IgD-negative memory B cell (primary cell): Measurements from ENCODE around the gene AAR2. TPM values are rescaled to one million over a fixed set of nuclear protein-coding genes. Genes with fewer than 3 reads are reported as not detected.

ENCODE experiments used
- H3K27ac Mint-ChIP-seq, 3 donors: one replicate each; pipeline ENCODE4 v1.8.0; 2020 to 2022; ENCODE audit warnings: mild to moderate bottlenecking in 3 of 3, mixed read lengths in 3 of 3, moderate library complexity in 1 of 3
- H3K27me3 Mint-ChIP-seq: one replicate; pipeline ENCODE4 v1.8.0; 2021; ENCODE audit warnings: mixed read lengths
- H3K36me3 Mint-ChIP-seq: one replicate; pipeline ENCODE4 v1.8.0; 2020; ENCODE audit warnings: mild to moderate bottlenecking, mixed read lengths
- H3K4me1 Mint-ChIP-seq, 3 donors: one replicate each; pipeline ENCODE4 v1.8.0; 2020 to 2022; ENCODE audit warnings: mixed read lengths in 3 of 3, mild to moderate bottlenecking in 1 of 3
- H3K4me3 Mint-ChIP-seq, 4 donors: one replicate each; pipeline ENCODE4 v1.8.0; 2020 to 2022; ENCODE audit warnings: mild to moderate bottlenecking in 4 of 4, mixed read lengths in 4 of 4, moderate library complexity in 3 of 4
- H3K9me3 Mint-ChIP-seq, 3 donors: one replicate each; pipeline ENCODE4 v1.8.0; 2020 to 2021; ENCODE audit warnings: mixed read lengths in 3 of 3, mild to moderate bottlenecking in 1 of 3
- polyA plus RNA-seq: library from polyadenylated mRNA; unstranded; fragments of 300-500 nt; fragmentation: Illumina TruSeq; gene quantifications from one replicate; pipeline ENCODE4 v1.2.3, GENCODE V29; 2021

The AAR2 gene
- polyA plus RNA-seq, 1 donor from 2014 or later, result 30.8 TPM

DNA sequence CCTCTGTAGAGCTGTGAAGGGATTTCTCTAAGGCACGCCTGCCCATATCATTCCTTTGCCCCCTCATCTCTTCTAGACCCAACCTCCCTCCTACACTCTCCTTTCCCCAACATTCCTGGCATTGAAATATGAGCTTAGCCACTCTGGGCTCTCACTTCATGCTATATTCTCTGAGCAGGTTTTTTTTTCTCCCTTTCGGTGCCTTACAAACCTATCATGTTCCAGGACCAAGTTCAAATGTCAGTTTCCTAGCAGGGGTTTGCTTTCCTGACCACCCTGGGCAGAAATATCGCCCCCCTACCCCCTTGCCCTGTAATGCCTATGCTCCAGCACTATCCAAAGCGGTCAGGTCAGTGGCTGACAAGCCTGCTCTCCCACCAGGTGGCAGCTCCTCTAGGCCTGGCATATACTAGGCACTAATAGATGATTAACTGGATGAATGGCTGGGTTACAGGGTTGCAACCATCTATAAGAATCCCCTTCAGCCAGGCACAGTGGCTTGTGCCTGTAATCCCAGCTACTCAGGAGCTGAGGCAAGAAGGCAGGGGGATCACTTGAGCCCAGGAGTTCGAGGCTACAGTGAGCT, 25.7 kb upstream of the AAR2 start:
- Mint-ChIP-seq H3K27ac (no peak overlapping the region), H3K27me3 (peaks cover 8% of the 10 kb centered on the region), H3K4me3 (no peak overlapping the region), H3K9me3 (no peaks in the 10 kb centered on the region), H3K36me3 (no peaks in the 10 kb centered on the region), H3K4me1 (no peaks in the 10 kb centered on the region)

DNA sequence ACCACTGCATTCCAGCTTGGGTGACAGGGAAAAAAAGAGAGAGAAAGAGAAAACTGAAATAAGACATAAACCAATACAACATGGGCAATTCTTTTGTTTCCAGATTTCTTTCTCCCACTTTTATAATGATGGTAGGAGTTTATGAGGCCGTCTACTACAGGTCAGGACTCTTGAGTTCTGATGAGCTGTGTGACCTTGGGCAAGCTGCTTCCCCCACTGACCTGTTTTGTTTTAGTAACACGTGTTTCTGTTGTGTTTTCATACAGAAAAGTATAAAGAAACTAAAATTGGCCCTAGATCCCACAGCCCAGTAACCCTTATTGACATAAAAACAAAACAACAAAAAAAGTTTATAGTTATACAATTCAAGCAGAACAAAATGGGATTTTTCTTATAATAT, 22.9 kb upstream of the AAR2 start:
- no peaks in the 10 kb centered on the region for H3K9me3 Mint-ChIP-seq
- H3K4me3 Mint-ChIP-seq, result no peak overlapping the region
- peaks cover 3% of the 10 kb centered on the region for H3K27me3 Mint-ChIP-seq
- no peaks in the 10 kb centered on the region for H3K36me3 Mint-ChIP-seq
- no peak overlapping the region for H3K27ac Mint-ChIP-seq
- H3K4me1 Mint-ChIP-seq, result peaks cover 0 to 2% (median under 1%) of the 10 kb centered on the region in 3 donors

DNA sequence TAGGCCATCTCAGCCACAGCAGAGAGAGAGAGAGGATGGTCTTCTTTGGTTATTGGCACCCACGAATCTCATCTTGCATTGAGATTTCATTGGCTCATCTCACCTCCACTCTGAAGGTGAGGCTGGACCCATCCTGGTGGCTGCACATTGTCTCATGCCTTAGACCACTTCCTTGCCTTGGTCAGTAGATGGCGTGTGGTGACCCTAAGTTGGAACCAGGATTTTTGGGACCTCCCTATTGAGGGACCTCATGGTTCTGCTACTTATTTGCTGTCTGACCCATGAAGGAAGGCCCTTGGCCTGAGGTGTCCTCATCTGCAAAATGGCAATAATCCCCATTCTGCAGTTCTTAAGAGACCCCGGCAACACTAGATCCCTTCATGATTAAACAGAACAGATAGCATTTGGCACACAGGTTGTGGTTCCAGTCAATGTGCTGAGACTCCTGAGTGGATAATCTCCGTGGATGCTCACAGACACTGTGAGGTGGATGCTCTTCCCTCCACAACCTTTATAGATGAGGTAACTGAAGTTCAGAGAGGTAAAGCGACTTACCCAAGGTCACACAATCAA, 21.5 kb upstream of the AAR2 start:
- no peaks in the 10 kb centered on the region for H3K36me3 Mint-ChIP-seq
- no peak overlapping the region for H3K4me3 Mint-ChIP-seq
- no peaks in the 10 kb centered on the region for H3K27me3 Mint-ChIP-seq
- no peaks in the 10 kb centered on the region for H3K9me3 Mint-ChIP-seq
- H3K4me1 Mint-ChIP-seq, result peaks cover 0 to 2% (median 2%) of the 10 kb centered on the region in 3 donors
- peak overlapping the region in 1 of 3 donors; percentile 39 for H3K27ac Mint-ChIP-seq

DNA sequence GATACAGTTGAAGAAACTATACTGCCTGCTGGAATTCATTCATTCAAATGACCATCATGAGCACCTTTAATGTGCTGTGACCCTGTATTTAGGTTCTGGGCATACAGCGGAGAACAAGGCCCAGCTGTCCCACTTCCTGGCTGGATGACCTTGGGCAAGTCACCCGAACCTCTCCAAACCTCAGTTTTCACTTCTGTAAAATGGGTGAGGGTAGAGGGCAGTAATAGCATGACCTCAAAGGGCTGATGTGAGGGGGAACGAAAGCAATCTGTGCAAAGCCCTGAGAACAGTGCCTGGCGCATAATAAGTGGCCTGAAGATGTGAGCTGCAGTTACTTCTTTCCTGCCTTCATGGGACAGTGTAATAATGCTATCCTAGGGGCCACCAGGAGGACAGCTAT, 20.5 kb upstream of the AAR2 start:
- Mint-ChIP-seq H3K27me3 (no peaks in the 10 kb centered on the region), H3K36me3 (no peaks in the 10 kb centered on the region), H3K4me1 (peaks cover 0 to 2% (median 2%) of the 10 kb centered on the region in 3 donors), H3K4me3 (no peak overlapping the region), H3K9me3 (no peaks in the 10 kb centered on the region), H3K27ac (peak overlapping the region in 1 of 3 donors; percentile 2)

DNA sequence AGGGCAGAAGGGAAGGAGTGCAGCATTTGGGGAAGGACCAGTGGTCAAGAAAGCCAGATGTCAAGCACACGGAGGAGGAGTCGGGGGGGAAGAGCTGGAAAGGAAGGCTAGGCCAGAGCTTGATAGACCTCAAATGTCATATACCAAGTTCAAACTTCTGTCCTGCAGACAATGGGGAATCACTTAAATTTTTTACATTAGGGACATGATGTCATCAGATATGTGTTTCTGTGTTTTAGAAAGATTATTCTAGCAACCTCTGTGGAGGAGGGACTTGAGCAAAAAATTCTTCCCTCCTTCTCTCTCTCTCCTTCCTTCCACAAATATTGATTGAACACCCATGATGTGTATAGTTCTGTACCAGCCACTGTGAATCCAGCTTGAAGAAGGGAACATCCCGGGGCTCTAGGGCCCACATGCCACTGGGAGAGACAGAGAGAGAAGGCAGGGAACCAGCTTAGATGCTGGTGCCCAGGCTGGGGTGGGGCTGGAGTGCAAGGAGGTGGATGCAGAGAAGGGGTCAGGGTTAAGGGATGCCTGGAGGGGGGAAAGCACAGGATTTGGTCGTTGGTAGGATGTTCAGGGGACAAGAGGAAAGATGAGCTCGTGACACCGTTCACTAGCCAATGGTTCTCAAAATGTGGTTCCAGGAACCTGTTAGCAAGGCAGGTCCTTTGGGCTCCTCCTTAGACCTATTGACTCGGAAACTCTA, 19.8 kb upstream of the AAR2 start:
- Mint-ChIP-seq H3K36me3 (no peaks in the 10 kb centered on the region), H3K4me3 (no peak overlapping the region), H3K9me3 (no peaks in the 10 kb centered on the region), H3K4me1 (peaks cover 0 to 2% (median 2%) of the 10 kb centered on the region in 3 donors), H3K27ac (no peak overlapping the region), H3K27me3 (no peaks in the 10 kb centered on the region)

DNA sequence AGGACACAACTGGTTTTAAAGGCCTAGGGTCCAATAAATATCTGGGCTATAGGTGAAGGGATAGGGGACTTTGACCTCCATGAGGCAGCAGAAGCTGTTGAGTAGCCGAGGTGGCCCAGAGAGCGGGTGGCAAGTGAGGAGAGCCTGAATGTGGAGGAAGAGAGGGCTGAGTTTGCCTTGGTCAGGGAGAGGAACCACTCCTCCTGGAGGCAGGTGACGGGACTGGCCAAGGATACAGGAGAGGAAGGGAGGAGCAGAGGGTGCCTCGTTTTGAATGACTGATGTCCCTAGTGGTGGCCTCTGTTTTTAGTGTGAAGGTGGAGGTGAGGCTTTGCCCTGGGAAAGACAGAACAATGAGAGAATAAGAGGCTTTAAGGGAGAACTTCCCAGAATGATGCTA, 19.1 kb upstream of the AAR2 start:
- Mint-ChIP-seq H3K4me1 (peaks cover 0 to 2% (median 2%) of the 10 kb centered on the region in 3 donors), H3K9me3 (no peaks in the 10 kb centered on the region), H3K36me3 (no peaks in the 10 kb centered on the region), H3K4me3 (no peak overlapping the region), H3K27ac (no peak overlapping the region), H3K27me3 (no peaks in the 10 kb centered on the region)

DNA sequence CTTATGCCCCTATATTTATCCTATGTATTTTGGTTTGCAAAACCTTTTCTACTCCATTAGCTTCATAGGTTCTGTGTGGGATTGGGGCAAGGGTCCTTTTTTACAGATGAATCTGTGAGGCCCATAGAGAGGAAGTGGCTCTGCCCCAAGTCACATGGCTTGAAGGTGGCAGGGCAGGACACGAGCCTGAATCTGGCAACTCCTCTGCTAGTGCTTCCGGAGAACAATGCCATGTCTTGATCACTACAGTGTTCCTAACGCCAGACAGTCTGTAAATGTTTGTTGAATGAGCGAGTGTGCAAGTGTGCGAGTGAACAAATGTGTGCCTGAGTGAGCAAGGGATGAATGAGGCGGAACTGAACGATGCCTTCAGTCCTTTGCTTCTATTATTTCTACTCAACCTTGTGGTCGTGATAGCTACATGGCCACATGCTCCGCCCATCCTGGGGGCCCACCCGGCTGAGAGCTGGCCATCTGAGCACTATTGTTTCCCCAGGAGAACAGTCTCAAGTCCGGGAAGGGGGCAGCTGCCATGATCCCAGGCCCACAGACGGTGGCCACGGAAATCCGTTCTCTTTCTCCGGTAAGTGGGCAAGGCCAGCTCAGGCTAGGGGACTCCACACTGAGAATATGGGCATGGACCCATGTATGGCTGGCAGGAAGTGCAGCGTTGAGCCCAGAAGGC, 17.8 kb upstream of the AAR2 start:
- no peak overlapping the region for H3K27ac Mint-ChIP-seq
- H3K4me3 Mint-ChIP-seq, result no peak overlapping the region
- no peaks in the 10 kb centered on the region for H3K27me3 Mint-ChIP-seq
- no peaks in the 10 kb centered on the region for H3K9me3 Mint-ChIP-seq
- H3K4me1 Mint-ChIP-seq, result peaks cover 0 to 2% (median 2%) of the 10 kb centered on the region in 3 donors
- H3K36me3 Mint-ChIP-seq, result no peaks in the 10 kb centered on the region

DNA sequence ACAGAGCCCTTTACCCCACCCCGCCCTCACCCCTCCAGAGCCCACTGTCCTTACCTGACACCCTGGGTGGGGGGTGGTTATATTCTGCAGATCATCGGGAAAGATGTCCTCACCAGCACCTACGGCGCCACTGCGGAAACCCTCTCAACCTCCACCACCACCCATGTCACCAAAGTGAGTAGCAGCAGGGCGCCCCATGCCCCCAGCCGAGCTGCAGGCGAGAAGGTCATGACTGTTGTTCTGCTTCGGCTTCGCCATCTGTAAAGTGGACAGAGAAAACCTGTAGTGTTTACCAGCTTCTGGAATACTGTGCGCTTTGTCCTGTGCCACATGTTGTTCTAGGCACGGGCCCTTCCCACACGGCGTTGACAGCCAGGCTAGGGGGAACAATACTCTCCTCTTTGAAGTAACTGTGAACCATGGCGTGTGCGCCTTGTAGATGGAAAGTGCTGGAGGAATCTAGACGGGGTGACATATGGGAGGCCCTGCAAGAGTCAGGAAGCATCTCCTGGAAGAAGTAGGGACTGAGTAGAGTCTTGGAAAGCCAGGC, 16.5 kb upstream of the AAR2 start:
- H3K4me3 Mint-ChIP-seq, result no peak overlapping the region
- H3K4me1 Mint-ChIP-seq, result peaks cover 0 to 2% (median 2%) of the 10 kb centered on the region in 3 donors
- no peaks in the 10 kb centered on the region for H3K27me3 Mint-ChIP-seq
- H3K27ac Mint-ChIP-seq, result no peak overlapping the region
- H3K9me3 Mint-ChIP-seq, result no peaks in the 10 kb centered on the region
- no peaks in the 10 kb centered on the region for H3K36me3 Mint-ChIP-seq

DNA sequence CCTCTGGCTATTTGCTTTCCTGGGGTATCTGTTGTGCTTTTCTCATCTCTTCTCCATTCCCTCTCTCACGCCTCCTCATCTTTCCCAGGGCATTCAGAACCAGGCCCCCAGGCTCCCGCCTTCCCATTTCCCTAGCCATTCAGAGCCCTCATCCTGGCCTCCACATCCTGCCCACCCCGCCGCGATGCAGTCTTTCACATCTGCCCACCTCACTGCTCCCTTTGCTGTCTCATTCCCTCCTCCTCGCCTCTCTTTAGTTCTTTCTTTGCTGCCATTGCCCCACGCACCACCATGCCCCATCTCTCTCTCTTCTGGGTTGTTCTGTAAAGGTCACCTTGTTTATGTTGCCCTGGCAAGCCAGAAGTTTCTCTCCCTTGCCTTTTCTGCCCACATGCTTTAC, 10.6 kb upstream of the AAR2 start:
- Mint-ChIP-seq H3K9me3 (no peaks in the 10 kb centered on the region), H3K36me3 (no peaks in the 10 kb centered on the region), H3K27me3 (peaks cover 10% of the 10 kb centered on the region), H3K4me3 (no peak overlapping the region), H3K4me1 (no peaks in the 10 kb centered on the region), H3K27ac (no peak overlapping the region)

DNA sequence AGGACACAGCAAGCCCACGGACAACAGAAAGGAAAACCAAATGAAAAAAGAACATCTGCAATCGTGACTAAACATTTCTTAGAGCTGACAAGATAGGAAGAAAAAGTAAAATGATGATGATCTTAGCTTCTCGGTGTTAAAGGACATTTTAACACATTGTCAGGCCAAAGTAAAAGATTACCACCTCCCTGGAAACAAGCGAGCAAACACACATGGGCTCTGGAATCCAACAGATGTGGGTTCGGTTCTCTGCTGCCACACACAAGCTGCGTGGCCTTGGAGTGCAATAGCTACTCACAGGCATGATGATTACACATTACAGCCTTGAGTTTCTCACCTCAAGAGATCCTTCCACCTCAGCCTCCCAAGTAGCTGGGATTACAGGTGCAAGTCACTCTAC, 7.5 kb upstream of the AAR2 start:
- Mint-ChIP-seq H3K4me1 (no peaks in the 10 kb centered on the region), H3K27me3 (peaks cover 11% of the 10 kb centered on the region), H3K36me3 (no peaks in the 10 kb centered on the region), H3K4me3 (no peak overlapping the region), H3K9me3 (no peaks in the 10 kb centered on the region), H3K27ac (no peak overlapping the region)

DNA sequence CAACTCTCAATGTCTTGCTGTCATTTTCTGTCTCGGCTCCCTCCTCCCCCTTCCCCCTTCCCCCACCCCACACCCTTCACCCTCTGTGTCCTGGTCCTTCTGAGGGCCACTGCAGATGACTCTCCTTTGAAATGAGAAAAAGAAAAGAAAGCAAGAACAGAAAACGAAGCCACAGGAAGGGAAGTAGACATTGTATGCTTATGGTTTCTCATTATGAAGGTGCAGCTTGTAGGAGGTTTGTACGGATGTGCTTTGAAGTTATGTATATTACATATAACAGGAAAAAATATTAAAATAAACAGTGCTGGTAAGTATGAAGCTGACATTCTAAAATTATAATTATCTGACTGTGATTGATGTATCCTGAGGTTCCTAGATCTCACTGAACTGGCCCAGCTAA, 6.3 kb upstream of the AAR2 start:
- H3K9me3 Mint-ChIP-seq, result no peaks in the 10 kb centered on the region
- no peaks in the 10 kb centered on the region for H3K4me1 Mint-ChIP-seq
- H3K27ac Mint-ChIP-seq, result no peak overlapping the region
- H3K36me3 Mint-ChIP-seq, result no peaks in the 10 kb centered on the region
- peaks cover 10% of the 10 kb centered on the region for H3K27me3 Mint-ChIP-seq
- H3K4me3 Mint-ChIP-seq, result no peak overlapping the region

DNA sequence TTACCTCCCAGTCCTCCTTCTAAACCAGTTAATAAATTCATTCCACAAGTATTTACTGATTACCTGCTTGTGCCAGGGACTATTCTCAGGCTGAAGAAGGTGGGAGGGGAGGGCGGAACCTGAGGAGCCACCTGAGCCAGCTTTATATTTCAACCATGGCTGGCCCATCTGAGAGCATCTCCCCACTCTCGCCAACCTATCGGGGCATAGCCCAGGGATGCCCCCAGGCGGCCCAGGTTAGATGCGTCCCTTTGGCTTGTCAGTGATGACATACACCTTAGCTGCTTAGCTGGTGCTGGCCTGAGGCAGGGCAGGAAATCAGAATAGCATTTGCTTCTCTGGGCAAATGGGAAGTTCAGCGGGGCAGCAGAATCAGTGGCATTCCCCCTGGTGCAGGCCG, 4.9 kb upstream of the AAR2 start:
- H3K27ac Mint-ChIP-seq, result no peak overlapping the region
- H3K4me3 Mint-ChIP-seq, result no peak overlapping the region
- no peaks in the 10 kb centered on the region for H3K36me3 Mint-ChIP-seq
- no peaks in the 10 kb centered on the region for H3K9me3 Mint-ChIP-seq
- peaks cover 4 to 6% (median 4%) of the 10 kb centered on the region in 3 donors for H3K4me1 Mint-ChIP-seq
- H3K27me3 Mint-ChIP-seq, result peaks cover 3% of the 10 kb centered on the region

DNA sequence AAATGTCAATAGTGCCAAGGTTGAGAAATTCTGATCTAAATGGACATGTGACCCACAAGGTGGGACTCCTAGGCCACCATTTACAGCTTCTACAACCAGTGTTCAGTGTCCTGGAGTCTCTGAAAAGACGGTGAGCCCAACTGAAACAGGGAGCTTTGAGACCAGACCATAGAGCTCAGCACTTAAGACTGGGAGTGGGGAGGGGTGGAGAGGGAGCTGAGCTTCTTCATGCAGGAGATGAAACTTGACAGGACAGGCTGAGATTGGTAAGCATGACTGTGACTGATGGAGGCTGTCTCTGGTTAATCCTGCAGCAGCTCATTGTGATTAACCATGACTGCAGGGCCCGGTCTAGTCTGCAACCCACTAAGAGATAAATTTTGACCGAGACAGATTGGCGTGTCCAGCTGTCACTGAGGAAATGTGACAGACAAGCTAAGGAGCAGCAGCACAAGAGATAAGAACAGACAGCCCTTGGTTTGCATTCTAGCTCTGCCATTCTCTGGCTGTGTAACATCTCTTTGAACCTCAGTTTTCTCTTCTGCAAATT, 1.4 kb upstream of the AAR2 start:
- H3K9me3 Mint-ChIP-seq, result no peaks in the 10 kb centered on the region
- peak overlapping the region in 1 of 3 donors; percentile 23 for H3K27ac Mint-ChIP-seq
- peak overlapping the region in 3 of 4 donors; percentile 57 to 76 (median 66) for H3K4me3 Mint-ChIP-seq
- peaks cover 1% of the 10 kb centered on the region for H3K27me3 Mint-ChIP-seq
- peaks cover 20 to 29% (median 25%) of the 10 kb centered on the region in 3 donors for H3K4me1 Mint-ChIP-seq
- H3K36me3 Mint-ChIP-seq, result peaks cover 2% of the 10 kb centered on the region

DNA sequence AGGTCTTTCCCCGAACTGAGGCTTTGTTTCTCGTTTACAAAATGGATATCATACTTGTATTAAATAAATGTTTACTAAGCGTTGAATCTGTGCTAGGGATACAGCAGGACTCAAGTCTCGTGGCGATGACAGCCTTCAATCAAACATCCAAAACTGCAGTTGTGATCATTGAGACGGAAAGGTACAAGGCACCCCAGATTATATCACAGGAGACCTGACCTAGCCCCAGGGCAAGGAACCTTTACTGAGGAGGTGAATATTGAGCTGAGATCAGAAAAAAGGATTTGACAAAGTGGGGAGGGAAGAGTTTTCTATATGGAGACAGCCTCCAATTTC, 476 bp downstream of the AAR2 start:
- Mint-ChIP-seq H3K4me1 (peaks cover 22 to 29% (median 29%) of the 10 kb centered on the region in 3 donors), H3K9me3 (no peaks in the 10 kb centered on the region), H3K27me3 (no peaks in the 10 kb centered on the region), H3K36me3 (peaks cover 2% of the 10 kb centered on the region), H3K27ac (peak overlapping the region; percentile 1 to 91 (median 65)), H3K4me3 (peak overlapping the region; percentile 91 to 98 (median 98))

DNA sequence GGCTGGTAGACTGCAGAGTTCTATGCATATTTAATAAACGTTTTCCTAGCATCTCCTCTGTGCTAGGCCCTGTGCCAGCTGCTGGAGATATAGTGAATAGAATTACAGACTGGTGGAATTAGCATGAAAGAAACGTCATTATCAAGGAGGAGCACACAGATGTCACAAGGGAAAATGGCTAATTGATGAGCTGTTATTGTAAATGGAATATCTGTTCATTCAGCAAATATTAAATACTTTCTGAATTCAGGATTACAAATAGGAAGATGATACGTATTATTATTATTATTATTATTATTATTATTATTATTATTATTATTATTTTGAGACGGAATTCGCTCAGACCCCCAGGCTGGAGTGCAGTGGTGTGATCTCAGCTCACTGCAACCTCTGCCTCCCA, 1.2 kb downstream of the AAR2 start:
- Mint-ChIP-seq H3K4me3 (peak overlapping the region; percentile 91 to 98 (median 98)), H3K27ac (peak overlapping the region in 2 of 3 donors; percentile 1 to 65), H3K4me1 (peaks cover 22 to 29% (median 29%) of the 10 kb centered on the region in 3 donors), H3K9me3 (no peaks in the 10 kb centered on the region), H3K27me3 (no peaks in the 10 kb centered on the region), H3K36me3 (peaks cover 2% of the 10 kb centered on the region)
